ENCODE measurements around the gene OR7G2.
"Not testable (repeated sequence)": the region's sequence is repeated elsewhere in the genome, so short reads cannot be mapped to it uniquely, and the experiment has no call there.

DNA sequence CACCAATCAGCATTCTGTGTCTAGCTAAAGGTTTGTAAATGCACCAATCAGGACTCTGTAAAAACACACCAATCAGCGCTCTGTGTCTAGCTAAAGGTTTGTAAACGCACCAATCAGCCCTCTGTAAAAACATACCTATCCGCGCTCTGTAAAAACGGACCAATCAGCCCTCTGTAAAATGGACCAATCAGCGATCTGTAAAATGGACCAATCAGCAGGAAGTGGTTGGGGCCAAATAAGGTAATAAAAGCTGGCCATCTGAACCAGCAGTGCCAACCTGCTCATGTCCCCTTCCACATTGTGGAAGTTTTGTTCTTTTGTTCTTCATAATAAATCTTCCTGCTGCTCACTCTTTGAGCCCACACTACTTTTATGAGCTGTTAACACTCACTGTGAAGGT is 53.6 kb downstream of the OR7G2 start:
- TF ChIP-seq, protein P1, sequence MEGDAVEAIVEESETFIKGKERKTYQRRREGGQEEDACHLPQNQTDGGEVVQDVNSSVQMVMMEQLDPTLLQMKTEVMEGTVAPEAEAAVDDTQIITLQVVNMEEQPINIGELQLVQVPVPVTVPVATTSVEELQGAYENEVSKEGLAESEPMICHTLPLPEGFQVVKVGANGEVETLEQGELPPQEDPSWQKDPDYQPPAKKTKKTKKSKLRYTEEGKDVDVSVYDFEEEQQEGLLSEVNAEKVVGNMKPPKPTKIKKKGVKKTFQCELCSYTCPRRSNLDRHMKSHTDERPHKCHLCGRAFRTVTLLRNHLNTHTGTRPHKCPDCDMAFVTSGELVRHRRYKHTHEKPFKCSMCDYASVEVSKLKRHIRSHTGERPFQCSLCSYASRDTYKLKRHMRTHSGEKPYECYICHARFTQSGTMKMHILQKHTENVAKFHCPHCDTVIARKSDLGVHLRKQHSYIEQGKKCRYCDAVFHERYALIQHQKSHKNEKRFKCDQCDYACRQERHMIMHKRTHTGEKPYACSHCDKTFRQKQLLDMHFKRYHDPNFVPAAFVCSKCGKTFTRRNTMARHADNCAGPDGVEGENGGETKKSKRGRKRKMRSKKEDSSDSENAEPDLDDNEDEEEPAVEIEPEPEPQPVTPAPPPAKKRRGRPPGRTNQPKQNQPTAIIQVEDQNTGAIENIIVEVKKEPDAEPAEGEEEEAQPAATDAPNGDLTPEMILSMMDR (IDR thresholded peaks at IDR 0.05; ENCODE audit: insufficient read depth, low read depth, low read length), result not testable (repeated sequence)
- not testable (repeated sequence) for TF ChIP-seq EZH2 (IDR thresholded peaks at IDR 0.05; ENCODE audit: insufficient read depth, low read length)

All from astrocyte (in vitro differentiated cells and primary cell).